Head of caudate nucleus (tissue), 42 donors: ENCODE measurements around the gene CBX2.
"Not testable (repeated sequence)": the region's sequence is repeated elsewhere in the genome, so short reads cannot be mapped to it uniquely, and the experiment has no call there.

Experiments used
- DNase-seq, 42 donors: peaks; one replicate each; pipeline versions ENCODE4 v3.0.0 to v3.0.0-alpha.2; 2020 to 2021; ENCODE audit warnings: mixed read lengths in 7 of 42
- intact Hi-C: fragments of 100-400 bp; cut with DNase I; formaldehyde crosslinking; loops from one replicate; pipeline ENCODE4 v1.15.0; 2022

CBX2 gene

DNA sequence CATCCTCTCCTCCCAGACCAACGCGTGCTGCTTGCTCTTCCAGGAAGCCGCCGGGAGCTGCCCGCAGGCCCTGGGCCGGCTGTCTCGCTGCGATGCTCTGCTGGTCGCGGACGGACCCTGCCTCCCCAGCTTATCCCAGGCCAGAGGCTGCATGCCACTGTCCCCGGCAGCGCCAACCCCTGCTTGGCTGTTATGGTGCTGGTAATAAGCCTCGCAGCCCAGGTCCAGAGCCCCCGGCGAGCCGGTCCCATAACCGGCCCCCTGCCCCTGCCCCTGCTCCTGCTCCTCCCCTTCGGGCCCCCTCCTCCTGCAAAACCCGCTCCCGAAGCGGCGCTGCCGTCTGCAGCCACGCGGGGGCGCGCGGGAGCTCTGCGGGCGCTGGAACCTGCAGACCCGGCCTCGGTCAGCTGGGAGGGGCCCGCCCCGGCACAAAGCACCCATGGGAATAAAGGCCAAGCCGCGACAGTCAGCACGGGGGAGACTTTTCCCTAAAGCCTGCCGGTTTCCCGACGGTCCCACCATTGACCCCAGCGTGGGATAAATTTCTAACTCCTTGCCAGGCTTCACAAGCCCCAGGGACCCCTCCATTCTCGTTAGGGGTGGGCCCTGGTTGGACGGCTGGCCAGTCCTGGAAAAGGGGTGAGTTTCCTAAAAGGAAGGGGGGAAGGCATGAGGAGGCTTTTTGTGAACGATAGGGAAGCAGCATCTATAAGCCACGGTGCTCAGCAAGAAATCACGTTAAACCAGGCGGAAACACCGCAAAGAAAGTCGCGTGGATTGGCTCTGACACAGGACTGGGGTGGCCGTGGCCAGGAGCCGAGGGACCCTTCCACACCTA, 36.0 kb upstream of the CBX2 start:
- intact Hi-C loops: no loop called here
- peak; percentile 53 to 91 (median 82) for DNase-seq

DNA sequence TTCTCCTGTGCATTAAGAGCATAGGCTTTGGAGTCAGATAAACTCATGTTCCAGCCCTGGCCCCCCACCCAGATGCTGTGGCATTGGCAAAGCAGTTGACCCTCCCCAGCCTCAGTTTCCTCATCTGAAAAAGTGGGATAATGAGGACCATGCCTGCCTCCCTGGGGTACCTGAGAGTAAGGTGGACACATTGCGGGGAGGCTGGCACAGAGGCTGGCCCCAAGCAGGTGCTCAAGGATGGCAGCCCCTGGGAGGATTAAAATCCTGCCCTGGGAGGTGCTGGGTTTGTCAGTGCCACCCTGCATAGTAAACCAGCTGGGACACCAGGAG, 35.4 kb upstream of the CBX2 start:
- intact Hi-C loops: no loop called here
- no peak for DNase-seq

DNA sequence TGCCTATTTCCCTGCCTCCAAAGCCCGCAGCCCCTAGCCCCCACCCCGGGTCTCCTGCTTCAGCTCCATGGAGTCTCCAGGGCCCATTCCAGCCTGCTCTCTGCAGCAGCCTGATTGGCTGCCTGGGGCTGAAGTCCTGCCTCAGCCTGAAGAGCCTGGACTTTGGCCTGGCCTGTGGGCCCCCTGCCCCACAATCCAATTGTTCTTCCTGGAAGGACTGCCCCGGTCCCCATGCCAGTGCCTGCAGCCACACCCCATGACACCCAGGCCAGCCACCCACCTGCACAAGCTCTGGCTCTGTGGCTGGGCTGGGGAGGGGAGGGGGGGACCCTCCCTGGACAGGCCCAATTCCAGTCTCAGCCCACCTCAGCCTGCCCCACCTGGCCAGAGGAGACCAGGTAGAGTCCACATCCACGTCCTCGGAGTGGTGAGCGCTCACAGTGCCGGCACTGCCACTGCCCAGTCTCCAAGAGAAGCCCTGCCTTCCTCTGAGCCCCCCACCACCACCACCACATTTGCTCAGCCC, 34.9 kb upstream of the CBX2 start:
- intact Hi-C loops: no loop called here
- no peak for DNase-seq

DNA sequence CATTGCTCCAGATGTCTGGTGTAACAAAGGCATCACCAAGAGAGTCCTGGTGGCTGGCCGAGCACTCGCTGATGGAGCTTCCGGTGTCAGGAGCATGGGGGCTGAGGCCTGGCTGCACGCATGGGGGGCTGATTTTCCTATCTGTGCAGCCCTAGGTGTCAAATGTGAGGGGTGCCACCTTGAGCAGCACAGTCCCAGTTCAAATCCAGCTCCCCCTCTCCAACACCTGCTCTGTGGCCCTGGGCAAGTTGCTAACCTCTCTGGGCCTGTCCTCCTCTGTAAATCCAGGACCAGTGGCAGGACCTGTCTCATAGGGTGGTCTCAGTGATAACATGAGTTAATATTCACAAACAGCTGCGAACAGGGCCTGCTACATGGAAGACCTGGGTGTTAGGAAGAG, 34.3 kb upstream of the CBX2 start:
- intact Hi-C loops: no loop called here

DNA sequence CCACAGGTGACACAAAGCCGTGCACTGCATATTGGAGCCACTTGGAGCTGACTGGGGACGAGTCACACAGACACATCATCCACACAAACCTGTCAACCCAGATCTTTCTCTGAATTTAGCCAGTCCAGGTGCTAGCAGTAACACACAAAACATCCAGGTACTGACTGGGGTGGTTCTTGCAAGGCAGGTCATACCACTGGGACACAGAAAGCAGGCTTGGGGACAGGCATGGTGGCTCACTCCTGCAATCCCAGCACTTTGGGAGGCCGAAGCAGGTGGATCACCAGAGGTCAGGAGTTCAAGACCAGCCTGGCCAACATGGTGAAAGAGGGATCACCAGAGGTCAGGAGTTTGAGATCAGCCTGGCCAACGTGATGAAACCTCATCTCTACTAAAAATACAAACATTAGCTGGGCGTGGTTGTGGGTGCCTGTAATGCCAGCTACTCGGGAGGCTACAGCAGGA, 32.3 kb upstream of the CBX2 start:
- intact Hi-C loops: no loop called here

More for the DNA sequence above, 34.3 kb upstream of the CBX2 start:
- DNase-seq: no peak

DNA sequence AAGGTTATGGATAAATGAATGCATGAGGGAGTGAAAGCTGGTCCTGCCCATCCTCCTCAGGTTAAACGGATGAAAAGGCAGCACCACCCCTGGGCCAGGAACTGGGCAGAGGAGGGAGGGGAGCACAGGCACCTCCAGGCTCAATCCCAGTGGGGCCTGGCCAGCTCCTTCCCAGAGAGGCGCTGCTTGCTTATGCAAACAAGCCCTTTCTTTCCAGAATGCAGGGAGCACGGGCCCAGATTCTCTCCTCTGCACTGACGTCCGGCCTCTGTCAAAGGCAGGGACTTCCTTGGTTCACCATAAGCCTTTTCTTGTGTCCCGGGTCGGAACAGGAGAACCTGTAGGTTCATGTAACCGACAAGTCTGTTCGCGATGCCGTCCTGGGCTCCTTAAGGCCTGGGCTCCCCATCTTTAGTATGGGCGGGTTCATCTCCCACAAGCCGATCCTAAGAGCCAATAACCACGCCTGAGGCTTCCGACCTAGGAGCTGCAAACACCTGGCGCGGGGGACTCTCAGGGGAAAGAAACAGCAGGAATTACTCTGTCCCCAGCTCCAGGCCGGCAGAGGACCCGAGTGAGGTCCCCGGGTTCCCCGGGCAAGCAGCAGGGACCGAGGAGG, 30.9 kb upstream of the CBX2 start:
- peak in 19 of 42 donors; percentile 3 to 60 (median 27) for DNase-seq
- intact Hi-C loops: no loop called here

More for the DNA sequence above, 32.3 kb upstream of the CBX2 start:
- DNase-seq: no peak

DNA sequence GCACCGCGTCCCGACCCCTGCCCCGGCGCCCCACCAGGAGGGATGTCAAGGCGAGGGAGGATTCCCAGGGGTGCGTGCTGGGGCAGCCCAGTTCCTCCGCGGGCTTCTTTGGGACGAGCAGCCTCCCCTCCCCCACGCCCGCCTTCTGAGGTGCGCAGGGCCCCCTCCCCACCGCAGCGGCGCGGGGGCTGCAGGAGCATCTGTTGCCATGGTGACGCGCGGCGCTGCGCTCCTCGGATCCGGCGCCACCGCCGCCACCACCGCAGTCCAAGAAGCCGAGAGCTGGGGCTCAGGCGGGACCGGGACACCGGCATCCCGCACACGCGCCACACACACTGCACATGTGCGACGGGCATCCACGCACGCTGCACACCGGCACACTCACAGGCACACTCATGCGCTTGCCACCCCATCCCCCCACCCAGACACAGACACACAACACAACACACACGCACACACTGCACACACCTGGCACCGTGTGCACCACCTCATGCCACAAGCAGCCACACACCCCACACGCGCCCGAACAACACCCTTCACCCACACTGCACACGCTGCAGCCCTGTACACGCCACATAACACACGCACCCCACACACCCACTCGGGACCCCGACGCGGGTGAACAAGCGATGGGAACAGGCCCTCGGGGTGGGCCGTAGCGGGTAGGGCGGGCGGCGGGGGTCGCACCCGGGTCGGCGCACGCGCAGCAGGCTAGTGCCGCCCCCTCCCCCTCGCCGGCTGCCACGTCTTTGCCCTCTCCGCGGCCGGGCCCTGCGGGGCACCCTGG, 30.2 kb upstream of the CBX2 start:
- intact Hi-C loops: no loop called here
- peak; percentile 16 to 86 (median 63) for DNase-seq

DNA sequence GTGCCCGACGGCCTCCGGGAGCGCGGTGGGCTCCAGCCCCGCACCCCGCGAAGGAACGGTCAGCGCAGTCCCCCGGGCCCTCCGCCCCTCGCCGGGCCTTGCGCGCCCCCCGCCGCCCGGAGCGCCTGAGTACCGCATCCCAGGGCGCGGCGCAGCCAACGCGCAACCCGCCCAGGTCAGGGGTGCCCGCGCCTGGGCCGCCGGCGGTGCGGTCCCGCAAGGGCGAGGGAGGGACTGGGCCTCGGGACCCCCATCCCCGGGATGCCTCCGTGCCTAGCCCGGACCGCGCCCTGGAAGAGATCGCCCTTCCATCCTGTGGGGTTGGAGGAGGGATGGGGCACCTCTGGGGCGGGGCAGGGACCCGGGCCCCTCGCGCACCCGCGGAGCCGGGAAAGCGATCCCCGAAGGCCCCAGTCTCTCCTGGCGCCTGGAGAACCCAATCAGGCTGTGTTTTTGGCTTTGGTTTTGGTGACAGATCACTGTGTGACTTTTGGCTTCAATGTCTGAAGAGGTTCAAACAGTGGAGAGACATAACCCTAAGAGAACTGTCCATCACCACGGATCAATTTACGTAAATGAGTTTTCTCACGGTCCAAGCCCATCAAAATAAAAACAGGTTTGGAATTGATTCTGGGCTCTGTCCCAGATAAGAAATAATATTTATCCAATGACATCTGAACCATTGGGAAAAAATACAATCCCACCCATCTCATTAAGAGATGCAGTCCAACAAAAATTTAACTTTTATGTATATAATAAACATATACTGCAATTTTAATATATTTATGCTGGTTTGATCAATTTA, 29.5 kb upstream of the CBX2 start:
- intact Hi-C loops: no loop called here
- no peak for DNase-seq

DNA sequence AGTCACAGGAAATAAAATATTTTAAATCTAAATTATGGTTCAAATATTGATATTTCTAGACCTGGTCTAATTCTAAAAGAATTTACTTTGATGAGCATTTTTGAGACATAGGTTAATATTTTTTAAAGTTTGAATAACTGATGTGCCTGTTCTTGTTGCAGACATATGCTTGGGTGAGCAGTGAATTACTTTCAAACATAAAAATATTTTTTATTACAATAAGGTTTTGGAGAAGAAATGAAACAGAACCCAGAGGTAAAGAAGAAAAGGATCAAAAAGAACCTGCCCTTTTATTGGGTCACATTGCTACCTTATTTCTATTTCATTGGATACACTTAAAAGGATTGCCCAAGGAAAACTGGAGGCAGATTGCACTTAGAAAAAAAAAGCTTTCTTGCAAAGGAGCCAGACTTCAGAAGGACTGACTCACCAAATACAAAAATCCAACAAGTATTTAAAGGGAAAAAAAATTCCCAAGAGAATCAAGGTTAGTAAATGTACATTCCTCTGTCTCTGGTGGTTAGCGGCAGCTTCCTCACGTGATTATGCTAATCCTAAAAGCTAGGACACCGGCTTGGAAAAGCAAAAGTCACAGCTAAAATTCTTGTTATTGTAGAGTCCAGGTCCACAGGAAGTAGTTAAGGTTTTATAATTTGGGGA, 28.7 kb upstream of the CBX2 start:
- intact Hi-C loops: no loop called here
- DNase-seq: no peak

DNA sequence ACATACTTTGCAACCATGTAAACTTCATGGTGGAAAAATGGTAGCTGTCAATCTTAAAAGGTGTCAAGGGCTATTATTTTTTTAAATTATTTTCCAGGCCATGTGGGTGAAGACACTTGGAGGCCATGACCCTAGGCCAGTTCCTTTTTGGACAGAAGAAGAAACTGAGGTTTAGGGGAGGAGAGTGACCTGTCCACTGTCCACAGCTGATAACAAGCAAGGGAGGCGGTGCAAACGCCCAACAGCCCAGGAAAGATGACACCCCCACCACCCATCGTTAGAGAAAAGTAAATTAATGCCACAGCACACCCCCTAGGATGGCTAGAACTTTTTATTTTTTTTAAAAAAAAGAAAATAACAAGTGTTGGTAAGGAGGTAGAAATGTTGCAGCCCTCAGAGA, 28.0 kb upstream of the CBX2 start:
- DNase-seq: no peak
- intact Hi-C loops: no loop called here

DNA sequence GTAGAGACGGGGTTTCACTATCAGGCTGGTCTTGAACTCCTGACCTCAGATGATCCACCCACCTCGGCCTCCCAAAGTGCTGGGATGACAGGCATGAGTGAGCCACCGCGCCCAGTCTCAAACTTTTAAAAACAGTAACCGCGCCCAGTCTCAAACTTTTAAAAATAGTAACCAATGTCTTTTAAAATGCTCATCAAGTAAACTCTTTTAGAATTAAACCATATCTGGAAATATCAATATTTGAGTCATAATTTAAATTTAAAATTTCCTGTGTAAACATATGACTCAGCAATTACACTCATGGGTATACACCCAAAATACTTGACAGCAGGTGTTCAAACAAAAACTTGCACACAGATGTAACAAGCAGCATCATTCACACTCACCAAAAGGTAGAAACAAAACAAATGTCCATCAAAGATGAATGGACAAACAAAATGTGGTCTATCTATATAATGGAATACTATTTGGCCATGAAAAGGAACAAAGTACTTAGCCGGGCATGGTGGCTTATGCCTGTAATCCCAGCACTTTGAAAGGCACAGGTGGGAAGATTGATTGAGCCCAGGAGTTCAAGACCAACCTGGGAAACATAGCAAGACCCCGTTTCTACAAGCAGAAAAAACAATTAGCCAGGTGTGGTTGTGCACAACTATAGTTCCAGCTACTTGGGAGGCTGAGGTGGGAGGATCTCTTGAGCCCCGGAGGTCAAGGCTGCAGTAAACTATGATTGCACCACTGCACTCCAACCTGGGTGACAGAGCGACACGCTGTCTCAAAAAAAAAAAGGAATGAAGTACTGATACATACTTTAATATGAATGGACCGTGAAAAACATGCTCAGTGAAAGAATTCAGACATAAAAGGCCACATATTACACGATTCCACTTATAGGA, 27.1 kb upstream of the CBX2 start:
- intact Hi-C loops: no loop called here
- no peak for DNase-seq

DNA sequence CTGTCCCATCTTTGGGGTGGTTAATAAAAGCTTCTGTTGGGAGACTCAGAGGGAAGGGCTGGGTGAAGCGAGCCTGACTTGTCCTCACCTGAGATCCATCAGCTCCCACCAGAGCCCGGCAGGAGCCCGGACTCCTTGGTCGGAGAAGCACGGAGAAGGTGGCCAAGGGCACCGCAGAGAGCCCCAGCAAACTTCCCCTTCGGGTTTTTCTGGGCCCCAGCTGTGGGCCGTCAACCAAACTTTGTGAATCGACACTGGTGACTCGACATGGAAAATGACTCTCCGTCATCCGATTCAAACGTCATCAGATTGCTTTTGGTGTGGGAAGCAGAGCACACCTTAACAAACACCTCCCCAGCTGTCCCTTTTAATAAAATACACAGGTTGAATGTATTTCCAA, 25.8 kb upstream of the CBX2 start:
- no peak for DNase-seq
- intact Hi-C loops: no loop called here

DNA sequence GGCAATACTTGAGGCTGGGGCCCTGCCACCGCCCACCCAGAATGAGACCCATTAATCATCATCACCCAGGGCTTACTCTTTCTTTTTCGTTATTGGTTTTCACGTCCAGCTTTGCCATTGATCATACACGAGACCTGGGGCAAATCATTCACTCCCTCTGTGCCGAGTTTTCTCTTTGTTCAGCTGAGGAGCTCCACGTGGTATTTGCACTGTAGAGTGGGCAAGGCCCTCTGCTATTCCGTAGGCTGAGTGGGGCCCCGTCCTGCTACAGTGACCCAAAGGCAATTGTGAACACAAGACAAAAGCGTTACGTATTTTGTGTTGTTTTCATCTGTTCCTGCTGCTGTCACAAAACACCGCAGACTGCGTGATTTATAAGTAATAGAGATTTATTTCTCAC, 23.6 kb upstream of the CBX2 start:
- DNase-seq: no peak
- intact Hi-C loops: no loop called here

DNA sequence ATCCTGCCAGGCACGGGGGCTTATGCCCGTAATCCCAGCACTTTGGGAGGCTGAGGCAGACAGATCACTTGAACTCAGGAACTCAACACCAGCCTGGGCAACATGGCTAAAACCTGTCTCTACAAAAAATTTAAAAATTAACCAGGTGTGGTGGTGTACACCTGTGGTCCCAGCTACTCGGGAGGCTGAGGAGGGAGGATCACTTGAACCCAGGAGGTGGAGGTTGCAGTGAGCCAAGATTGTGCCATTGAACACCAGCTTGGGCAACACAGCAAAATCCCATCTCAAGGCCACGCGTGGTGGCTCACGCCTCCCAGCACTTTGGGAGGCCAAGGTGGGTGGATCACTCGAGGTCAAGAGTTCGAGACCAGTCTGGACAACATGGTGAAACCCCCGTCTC, 23.0 kb upstream of the CBX2 start:
- DNase-seq, intact Hi-C loops: not testable (repeated sequence)

DNA sequence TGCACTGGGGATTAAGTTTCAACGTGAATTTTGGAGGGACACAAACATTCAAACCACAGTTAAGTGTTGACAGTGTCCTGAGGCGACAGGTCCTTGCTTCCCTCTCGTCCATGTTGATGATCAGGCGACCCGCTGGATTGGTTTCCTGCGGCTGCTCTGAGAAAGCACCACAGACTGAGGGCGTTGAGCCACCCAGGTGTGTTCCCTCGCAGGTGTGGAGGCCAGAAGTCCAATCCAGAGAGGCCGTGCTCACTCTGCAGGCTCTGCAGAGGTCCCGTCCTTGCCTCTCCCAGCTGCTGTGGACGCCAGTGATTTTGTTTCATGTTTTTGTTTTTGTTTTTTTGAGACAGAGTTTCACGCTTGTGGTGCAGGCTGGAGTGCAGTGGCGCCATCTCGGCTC, 22.4 kb upstream of the CBX2 start:
- DNase-seq: no peak
- intact Hi-C loops: no loop called here

DNA sequence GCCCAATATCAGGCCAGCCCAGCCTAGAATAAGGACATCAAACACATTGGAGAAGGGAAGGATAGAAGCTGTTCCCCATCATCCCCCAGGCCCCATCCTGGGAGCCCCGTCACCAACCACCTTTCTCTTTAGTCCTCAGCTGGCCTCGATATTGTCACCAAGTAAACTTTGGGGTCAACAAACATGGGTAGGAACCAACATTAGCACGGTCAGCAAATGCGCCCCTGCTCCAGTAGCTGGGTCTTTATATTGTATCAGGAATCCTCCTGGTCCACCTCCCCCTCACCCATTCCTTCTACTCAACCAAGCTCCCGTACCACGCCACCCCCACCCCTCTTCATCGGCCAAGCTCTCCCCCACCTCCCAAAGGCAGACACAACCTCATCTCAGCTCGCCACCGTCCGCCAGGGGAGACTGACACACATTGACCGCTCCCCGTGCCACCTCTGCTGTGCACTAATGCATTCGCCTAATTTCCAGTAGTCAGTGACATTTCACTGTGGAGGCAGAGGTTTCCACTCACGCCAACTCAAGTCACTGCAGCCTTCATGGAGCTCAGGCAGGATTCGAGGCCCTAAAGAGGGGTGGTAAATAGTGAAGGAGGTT, 20.7 kb upstream of the CBX2 start:
- DNase-seq: no peak
- intact Hi-C loops: no loop called here

DNA sequence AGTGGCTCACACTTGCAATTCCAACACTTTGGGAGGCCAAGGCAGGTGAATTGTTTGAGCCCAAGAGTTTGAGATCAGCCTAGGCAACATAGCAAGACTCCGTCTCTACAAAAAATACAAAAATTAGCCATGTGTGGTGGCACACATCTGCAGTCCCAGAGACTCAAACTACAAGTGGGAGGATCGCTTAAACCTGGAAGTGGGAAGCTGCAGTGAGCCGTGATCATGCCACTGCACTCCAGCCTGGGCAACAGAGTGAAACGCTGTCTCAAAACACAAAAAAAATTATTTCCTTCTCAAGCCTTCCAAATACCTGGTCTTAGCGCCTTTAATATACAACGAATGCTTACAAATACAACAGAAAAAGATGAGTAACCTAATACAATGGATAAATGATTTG, 19.7 kb upstream of the CBX2 start:
- no peak for DNase-seq
- intact Hi-C loops: no loop called here
